ENCODE measurements around the gene SLX4.

SLX4 gene

GRCh38 chr16:3645108-3645503 lies 33.7 kb upstream of the SLX4 start:
- no peak for TF ChIP-seq CTCF (IDR thresholded peaks at IDR 0.05; ENCODE audit: low read depth, low read length)
- no peak for DNase-seq (ENCODE audit: extremely low read depth, low read depth)

GRCh38 chr16:3643095-3643730 lies 31.8 kb upstream of the SLX4 start:
- TF ChIP-seq CTCF (IDR thresholded peaks at IDR 0.05; ENCODE audit: low read depth, low read length), result no peak
- no peak for DNase-seq (ENCODE audit: extremely low read depth, low read depth)

- DNase-seq (ENCODE audit: extremely low read depth, low read depth), result no peak
- no peak for TF ChIP-seq CTCF (IDR thresholded peaks at IDR 0.05; ENCODE audit: low read depth, low read length)
These were observed 31.1 kb upstream of the SLX4 start for GRCh38 chr16:3642397-3643094.

GRCh38 chr16:3641801-3642396 lies 30.5 kb upstream of the SLX4 start:
- DNase-seq (ENCODE audit: extremely low read depth, low read depth), result no peak
- TF ChIP-seq CTCF (IDR thresholded peaks at IDR 0.05; ENCODE audit: low read depth, low read length), result no peak

- TF ChIP-seq CTCF (IDR thresholded peaks at IDR 0.05; ENCODE audit: low read depth, low read length), result no peak
These were observed 29.5 kb upstream of the SLX4 start for GRCh38 chr16:3640632-3641501.

GRCh38 chr16:3640207-3640606 lies 28.8 kb upstream of the SLX4 start:
- DNase-seq (ENCODE audit: extremely low read depth, low read depth), result no peak
- no peak for TF ChIP-seq CTCF (IDR thresholded peaks at IDR 0.05; ENCODE audit: low read depth, low read length)

More at GRCh38 chr16:3640632-3641501, 29.5 kb upstream of the SLX4 start:
- no peak for DNase-seq (ENCODE audit: extremely low read depth, low read depth)

Measured in AG09319 (cell line).